ENCODE results near the gene RAB18. TPM values are rescaled to one million over a fixed set of nuclear protein-coding genes. Genes with fewer than 3 reads are reported as not detected.
A peak's percentile ranks its signal among the peaks of the same experiment; 100 is the strongest.
"Not testable (repeated sequence)": the region's sequence is repeated elsewhere in the genome, so short reads cannot be mapped to it uniquely, and the experiment has no call there.

RAB18 gene
- polyA plus RNA-seq, 3 donors = 145 to 151 (median 149) TPM

DNA sequence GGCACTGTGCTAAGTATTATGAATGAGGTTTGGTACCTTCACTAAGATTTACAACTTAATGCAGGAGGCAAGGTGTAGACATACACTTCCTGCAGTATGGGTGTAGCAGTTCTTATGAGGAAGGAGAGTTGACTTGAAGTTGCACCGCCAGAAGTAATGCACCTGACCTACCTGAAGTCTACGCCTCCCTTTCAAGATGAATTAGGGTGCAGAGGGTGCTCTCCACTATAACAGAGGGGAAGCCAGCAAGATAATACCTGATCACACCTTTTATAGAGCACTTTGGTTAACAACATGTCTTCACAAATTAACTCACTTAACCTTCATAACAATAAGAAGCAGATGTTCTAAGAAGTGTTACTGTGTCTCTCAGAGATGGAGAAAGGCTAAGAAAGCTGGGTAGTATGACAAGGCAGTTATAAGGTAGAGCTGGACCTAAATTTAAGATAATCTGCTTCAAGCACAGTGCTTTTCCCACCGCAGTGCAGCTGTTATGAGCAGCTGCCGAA lies 552 bp upstream of the RAB18 start:
- DNase-seq (ENCODE audit: low read depth in 3 of 3, low spot score in 2 of 3) = no peak

DNA sequence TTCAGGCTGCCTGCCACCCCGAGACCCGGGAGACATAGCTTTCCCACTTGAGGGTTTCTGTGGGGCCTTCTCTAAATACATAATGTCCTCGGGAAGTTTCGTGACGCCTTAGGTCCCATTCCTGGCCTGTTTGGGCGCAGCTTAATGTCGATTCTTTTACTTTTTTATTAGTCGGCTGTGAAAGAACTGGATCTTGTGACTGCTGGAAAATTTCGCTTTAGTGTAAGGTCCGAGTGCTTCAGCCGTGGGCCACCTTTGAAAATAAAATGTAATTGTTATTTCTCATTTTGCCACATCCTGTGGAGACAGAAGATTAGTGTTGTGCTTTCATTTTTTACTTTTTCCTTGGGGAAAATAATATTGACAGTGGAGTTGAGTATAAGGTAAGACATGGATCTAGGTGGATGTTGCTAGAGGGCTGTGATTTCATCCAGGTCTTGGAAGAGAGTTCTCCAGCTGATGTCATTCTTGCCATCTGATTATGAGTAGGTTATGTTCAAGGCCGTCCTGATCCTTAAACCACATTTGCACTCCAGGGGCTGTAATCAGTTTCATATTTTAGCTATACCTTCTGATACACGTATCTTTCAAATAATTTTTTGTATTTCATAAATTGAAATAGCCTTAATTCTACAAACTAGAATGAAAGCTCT lies 830 bp downstream of the RAB18 start:
- DNase-seq (ENCODE audit: low read depth in 3 of 3, low spot score in 2 of 3) = peak in 1 of 3 donors; percentile 13

DNA sequence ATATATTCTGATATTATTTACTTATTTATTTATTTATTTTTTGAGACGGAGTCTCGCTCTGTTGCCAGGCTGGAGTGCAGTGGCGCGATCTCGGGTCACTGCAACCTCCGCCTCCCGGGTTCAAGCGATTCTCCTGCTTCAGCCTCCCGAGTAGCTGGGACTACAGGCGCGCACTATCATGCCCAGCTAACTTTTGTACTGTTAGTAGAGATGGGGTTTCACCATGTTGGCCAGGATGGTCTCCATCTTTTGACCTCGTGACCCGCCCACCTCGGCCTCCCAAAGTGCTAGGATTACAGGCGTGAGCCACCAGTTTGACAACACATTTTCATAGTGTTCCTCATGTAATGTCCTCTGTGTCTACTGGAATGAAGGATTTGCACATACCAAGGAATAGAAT lies 1.4 kb downstream of the RAB18 start:
- DNase-seq (ENCODE audit: low read depth in 3 of 3, low spot score in 2 of 3) = not testable (repeated sequence)

DNA sequence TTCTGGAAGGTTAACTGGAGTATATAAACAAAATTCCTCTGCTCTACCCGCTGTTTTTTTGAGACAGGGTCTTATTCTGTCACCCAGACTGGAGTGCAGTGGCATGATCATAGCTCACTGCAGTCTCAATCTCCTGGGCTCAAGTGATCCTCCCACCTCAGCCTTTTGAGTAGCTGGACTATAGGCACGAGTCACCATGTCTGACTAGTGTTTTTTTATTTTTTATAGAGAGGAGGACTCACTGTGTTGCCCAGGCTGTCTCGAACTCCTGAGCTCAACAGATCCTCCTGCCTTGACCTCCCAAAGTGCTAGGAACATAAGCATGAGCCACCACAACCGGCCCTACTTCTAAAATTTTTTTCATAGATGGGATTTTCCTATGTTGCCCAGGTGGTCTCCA lies 2.2 kb downstream of the RAB18 start:
- DNase-seq (ENCODE audit: low read depth in 3 of 3, low spot score in 2 of 3) = no peak

DNA sequence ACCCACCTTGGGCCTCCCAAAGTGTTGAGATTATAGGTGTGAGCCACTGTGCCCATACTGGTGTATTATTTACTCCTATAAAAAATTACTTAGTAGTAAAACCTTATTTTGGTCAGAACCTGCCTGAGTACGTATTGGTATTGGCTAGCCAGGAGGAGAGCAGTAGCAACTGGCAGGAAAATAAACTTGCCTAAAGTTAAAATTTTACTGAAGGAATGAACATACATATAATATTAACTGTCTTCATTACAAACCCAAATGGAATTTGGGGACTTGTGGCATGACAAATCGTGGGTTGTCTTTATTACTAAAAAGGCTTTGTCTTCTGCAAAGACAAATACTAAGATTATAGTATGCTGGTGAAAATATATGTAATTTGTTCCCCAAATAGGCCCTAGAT lies 8.4 kb downstream of the RAB18 start:
- no peak for DNase-seq (ENCODE audit: low read depth in 3 of 3, low spot score in 2 of 3)

- no peak for DNase-seq (ENCODE audit: low read depth in 3 of 3, low spot score in 2 of 3)
Measured at GRCh38 chr10:27513451-27514191, 9.5 kb downstream of the RAB18 start.

DNA sequence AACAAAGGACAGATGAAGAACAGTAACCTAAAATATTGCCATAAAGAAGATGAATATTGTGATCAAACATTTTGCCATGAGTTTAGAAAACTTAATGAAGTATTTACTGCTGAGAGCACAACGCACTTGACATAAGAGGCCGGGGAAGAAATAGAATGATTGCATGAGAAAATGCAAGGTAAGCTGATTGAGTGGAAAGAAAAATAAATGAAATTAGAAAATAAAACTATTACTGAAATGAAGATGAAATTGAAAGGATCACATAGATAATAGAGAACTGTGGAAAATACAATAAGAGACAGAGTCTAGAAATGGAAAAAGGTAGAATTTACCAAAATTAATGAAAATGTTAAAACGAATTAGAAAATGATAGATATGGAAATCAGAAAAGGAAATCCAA lies 10.1 kb downstream of the RAB18 start:
- DNase-seq (ENCODE audit: low read depth in 3 of 3, low spot score in 2 of 3) = no peak

- DNase-seq (ENCODE audit: low read depth in 3 of 3, low spot score in 2 of 3) = no peak
Measured at GRCh38 chr10:27518261-27518660, 14.2 kb downstream of the RAB18 start.

GRCh38 chr10:27525819-27526218 lies 21.7 kb downstream of the RAB18 start:
- DNase-seq (ENCODE audit: low read depth in 3 of 3, low spot score in 2 of 3) = no peak

DNA sequence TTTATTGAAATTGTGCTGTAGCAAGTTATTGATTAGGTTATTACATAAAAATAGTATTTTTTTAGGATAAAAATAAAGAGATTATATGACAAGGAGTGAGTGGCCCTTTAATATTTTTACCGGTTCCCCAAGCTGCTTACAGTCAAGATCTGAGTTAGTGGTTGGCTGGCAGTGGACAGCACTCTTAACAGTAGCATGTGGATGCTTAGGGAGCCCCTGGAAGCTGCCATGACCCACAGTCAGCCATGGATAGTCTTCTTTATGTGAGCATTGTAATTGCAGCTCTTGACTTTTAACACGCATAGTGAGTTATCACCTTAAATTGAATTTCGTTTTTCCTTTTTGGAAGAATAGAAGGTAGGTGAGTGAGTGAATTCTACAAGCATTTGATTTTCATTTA lies 22.1 kb downstream of the RAB18 start:
- no peak for DNase-seq (ENCODE audit: low read depth in 3 of 3, low spot score in 2 of 3)

DNA sequence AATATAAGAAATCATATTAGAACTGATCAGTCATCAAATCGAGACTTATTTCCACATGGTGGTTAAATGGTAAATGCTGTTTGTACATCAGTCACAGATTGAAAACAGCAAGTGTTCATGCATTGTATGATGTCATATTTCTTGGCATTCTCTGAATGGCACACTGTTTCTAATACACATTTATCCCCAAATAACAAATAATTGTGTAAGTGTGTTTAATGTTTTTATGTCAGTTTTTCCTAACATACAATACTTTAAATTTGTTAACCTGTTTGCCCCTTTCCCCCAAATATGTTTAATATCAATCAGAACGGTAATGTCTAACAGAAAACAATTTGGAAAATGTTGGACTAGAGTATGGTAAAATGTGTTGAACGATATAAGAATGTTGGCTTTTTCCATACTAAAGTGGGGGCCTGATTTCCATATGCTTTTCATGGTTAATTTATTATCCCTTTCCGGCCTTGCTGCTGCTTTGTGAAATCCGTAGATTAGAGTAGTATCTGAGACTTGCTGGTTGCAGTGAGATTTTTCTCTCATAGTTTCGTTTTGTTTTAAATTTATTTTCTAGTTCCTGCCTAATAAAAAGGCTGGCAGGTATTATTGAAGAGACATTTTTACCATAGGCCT lies 23.7 kb downstream of the RAB18 start:
- no peak for DNase-seq (ENCODE audit: low read depth in 3 of 3, low spot score in 2 of 3)

DNA sequence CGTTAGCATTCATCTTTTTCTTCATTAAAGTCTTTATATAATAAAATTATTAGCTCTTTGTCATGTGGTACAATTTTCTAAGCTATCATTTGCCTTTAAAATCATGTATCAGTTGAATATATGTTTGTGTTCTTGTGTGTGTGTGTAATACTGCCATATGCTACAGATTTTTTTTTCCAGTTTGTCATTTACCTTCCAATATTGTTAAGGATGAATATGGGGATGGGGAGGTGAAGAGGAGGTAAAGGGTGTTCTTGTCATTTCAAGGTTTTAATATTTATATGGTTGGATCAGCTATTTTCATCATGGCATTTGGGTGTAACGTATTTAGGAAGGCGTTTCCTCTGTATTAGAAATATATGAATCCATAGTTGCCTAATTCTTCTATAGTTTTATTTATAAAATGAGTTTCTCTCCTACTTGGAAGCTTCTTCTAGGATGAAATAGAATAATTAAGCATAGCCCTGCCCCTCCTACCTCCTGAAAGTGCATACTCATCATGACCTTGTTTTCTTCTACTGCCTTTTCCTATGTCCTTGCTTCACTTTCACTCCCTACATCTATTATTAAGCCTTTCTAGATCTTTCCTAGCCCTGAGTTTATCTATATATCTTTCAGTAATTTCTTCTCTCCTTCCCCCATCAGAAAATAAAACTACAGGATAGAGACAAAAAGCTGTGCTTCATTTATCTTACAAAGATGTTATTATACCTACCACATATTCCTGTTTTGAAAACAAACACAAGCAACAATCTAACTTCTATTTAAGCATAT lies 25.1 kb downstream of the RAB18 start:
- no peak for DNase-seq (ENCODE audit: low read depth in 3 of 3, low spot score in 2 of 3)

DNA sequence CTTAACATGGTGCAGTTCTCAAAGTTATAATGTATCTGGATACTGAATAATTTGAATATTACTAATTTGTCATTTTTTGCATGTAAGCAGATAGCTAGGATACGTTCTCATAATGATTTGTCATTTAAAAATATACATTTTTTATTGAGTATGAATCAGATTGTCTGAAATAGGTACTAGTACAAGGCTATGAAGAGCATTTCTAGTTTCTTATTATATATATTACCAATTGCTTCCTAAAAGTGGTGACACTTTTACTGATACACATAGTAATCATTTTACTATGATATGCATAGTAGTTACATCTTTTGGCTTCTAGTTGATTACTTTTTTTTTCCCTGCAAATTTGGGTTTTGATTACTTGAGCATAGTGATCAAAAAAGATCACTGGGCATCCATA lies 26.4 kb downstream of the RAB18 start:
- DNase-seq (ENCODE audit: low read depth in 3 of 3, low spot score in 2 of 3) = no peak

- no peak for DNase-seq (ENCODE audit: low read depth in 3 of 3, low spot score in 2 of 3)
Measured at GRCh38 chr10:27531336-27531847, 27.3 kb downstream of the RAB18 start.

DNA sequence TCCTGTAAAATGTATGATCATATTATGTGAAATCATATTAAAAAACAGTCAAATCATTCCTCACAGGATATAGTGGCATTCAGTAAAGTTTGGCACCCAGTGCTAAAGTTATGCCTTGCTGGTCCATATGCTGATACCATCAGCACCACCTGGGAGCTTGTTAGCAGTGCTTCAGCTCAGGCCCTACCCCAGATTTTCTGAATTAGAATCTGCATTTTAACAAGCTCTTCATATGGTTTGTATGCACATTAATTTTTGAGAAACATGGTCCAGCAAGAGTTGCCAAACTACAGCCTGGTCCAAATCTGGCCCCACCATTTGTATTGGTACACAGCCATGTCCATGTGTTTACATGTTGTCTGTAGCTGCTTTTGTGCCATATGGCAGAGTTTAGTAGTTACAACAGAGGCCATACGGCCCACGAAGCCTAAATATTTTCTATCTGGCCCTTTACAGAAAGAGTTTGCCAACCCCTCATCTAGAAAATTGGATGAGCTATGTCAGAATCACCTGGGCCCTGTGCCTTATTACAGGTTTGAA lies 30.1 kb downstream of the RAB18 start:
- DNase-seq (ENCODE audit: low read depth in 3 of 3, low spot score in 2 of 3) = no peak

DNA sequence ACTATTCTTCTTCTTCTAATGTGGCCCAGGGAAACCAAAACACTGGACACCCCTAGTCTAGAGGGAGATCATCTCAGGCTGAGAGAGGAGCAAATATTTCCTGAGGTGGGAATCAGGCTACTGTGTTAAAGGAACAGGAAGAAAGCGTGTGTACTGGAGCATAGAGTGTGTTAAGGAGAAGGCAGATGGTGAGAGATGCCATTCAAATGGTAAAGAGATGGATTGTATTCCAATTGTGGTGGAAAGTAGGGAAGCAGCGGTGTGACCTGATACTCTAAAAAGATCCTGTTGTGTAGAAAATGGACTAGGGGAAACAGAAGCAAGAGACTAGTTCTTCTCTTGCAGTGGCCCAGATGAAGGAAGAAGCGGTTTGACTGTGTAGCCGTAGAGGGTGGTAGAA lies 31.2 kb downstream of the RAB18 start:
- DNase-seq (ENCODE audit: low read depth in 3 of 3, low spot score in 2 of 3) = no peak

DNA sequence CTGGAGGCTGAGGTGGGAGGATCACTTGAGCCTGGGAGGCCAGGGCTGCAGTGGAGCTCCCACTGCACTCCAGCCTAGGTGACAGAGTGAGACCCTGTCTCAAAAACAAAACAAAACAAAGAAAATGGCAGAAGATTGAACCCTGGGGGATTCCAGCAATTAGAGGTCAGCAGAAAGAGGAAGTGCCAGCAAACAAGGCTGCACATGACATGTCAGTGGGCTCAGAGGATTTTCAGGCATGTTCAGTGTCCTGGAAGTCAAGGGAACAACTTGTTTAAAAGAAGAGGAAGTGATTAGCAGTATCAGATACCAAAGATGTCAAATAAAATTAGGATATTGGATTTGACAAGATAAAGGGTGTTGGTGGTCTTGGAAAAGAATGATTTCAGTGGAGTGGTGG lies 32.3 kb downstream of the RAB18 start:
- no peak for DNase-seq (ENCODE audit: low read depth in 3 of 3, low spot score in 2 of 3)

GRCh38 chr10:27537166-27537565 lies 33.1 kb downstream of the RAB18 start:
- DNase-seq (ENCODE audit: low read depth in 3 of 3, low spot score in 2 of 3) = no peak

GRCh38 chr10:27537787-27538186 lies 33.7 kb downstream of the RAB18 start:
- no peak for DNase-seq (ENCODE audit: low read depth in 3 of 3, low spot score in 2 of 3)

DNA sequence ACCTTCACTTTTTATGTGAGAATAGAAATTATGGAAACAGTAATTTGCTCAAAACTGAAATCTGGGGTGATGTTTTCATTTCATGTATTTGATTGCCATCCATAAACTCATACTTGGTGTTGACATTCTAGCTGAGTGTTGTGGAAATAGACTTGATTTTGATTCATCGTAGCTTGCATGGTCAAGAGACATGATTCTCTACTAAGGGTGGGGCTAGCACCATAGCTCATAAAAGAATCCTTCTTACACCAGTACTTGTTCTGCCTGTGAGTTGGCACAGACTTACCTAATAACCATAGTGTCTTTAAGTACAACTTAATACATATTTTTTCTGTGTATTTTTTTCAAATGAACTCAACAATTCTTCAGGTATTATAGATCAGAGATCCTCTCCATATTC lies 36.6 kb downstream of the RAB18 start:
- no peak for DNase-seq (ENCODE audit: low read depth in 3 of 3, low spot score in 2 of 3)
